Measurements from ENCODE around the gene WFDC12. TPM values are rescaled to one million over a fixed set of nuclear protein-coding genes. Genes with fewer than 3 reads are reported as not detected.

WFDC12 gene
- total RNA-seq, 4 donors from 2014 or later, result 0.68 TPM; not detected in 3

DNA sequence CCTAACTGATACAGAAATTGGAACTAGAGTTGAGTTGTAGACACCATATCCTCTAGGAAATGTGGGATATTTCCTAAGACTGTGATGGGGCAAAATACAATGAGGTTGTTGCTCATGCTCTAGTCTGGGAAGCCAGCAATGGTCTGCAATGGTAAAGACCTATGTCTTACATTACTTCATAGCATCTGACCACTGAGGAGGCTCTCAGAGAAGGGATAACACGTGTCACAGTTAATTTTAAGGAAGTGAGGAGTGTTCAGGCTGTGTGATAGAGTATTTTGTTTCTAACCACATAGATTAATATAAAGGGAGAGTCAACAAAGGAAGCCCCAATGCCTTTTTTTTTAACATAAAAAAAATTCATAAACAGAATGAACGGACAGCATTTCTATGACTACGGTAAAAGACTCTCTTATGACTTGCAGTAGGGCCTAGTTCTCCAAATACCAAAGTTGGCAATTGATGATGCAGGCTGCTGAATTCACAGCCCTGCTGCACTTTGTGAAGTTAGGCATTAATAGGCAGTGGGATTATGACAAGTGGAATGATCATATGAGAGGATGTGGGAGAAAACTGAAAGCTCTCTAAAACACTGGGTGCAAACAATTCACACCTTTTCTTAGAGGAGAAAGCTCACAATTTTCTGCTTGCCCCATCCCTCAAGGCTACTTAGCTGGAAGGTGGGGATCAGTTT is 37.0 kb downstream of the WFDC12 start:
- Histone ChIP-seq H3K4me3 (no peak overlapping the region), H3K27ac (no peak overlapping the region), H3K36me3 (peaks cover 0 to under 1% (median under 1%) of the 10 kb centered on the region in 4 donors), H3K9me3 (no peaks in the 10 kb centered on the region), H3K27me3 (no peaks in the 10 kb centered on the region), H3K4me1 (no peaks in the 10 kb centered on the region)
- intact Hi-C loops (cut with DNase I; ENCODE audit: low total_unique reads) (no loop called here), in situ Hi-C loops (cut with MboI; ENCODE audit: low pct_ligation_motif_present in 1 of 4, low pct_unique_long_range_greater_than_20kb in 1 of 4, low sequenced_read_pairs in 3 of 4) (no loop called here)
- TF ChIP-seq POLR2AphosphoS5 (IDR thresholded peaks at IDR 0.05) (no peak), EP300 (IDR thresholded peaks at IDR 0.05; ENCODE audit: low read depth) (no peak), POLR2A (IDR thresholded peaks at IDR 0.05) (no peak)
- TF ChIP-seq, protein P1, sequence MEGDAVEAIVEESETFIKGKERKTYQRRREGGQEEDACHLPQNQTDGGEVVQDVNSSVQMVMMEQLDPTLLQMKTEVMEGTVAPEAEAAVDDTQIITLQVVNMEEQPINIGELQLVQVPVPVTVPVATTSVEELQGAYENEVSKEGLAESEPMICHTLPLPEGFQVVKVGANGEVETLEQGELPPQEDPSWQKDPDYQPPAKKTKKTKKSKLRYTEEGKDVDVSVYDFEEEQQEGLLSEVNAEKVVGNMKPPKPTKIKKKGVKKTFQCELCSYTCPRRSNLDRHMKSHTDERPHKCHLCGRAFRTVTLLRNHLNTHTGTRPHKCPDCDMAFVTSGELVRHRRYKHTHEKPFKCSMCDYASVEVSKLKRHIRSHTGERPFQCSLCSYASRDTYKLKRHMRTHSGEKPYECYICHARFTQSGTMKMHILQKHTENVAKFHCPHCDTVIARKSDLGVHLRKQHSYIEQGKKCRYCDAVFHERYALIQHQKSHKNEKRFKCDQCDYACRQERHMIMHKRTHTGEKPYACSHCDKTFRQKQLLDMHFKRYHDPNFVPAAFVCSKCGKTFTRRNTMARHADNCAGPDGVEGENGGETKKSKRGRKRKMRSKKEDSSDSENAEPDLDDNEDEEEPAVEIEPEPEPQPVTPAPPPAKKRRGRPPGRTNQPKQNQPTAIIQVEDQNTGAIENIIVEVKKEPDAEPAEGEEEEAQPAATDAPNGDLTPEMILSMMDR (IDR thresholded peaks at IDR 0.05), result no peak
- DNase-seq, result no peak
- 91% methylated on average over 3 of the region's 3 CpGs for WGBS, 2 donors (ENCODE audit: low coverage in 1 of 2)

DNA sequence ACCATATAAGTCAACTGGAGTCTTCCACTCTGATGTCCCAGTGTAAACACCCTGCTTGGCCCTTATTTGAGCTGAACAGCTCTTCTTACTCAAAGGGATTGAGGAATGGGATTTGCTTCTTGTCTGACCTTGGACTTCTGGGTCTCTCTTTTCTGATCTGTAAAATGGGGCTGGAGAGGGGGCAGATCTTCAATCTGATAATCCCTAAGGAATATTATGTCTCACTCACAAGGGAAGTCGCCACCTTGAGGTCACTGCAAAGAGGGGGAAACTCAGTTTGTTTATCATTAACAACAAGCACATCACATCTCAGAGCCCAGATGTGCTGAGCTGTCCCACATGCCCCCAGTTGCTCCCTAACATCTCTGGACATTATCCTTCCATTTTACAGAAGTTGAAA is 38.4 kb downstream of the WFDC12 start:
- no peak for DNase-seq
- no peak overlapping the region for H3K4me3 ChIP-seq
- no peak for TF ChIP-seq POLR2A (IDR thresholded peaks at IDR 0.05)
- TF ChIP-seq POLR2AphosphoS5 (IDR thresholded peaks at IDR 0.05), result no peak
- TF ChIP-seq, protein P1 (IDR thresholded peaks at IDR 0.05), result no peak
- TF ChIP-seq EP300 (IDR thresholded peaks at IDR 0.05; ENCODE audit: low read depth), result no peak
- in situ Hi-C loops (cut with MboI; ENCODE audit: low pct_ligation_motif_present in 1 of 4, low pct_unique_long_range_greater_than_20kb in 1 of 4, low sequenced_read_pairs in 3 of 4), result no loop called here
- intact Hi-C loops (cut with DNase I; ENCODE audit: low total_unique reads), result no loop called here
- H3K36me3 ChIP-seq, result peaks cover 0 to 10% (median 4%) of the 10 kb centered on the region in 4 donors
- no peak overlapping the region for H3K27ac ChIP-seq
- 100% methylated on average over 1 of the region's 1 CpG for WGBS, 2 donors (ENCODE audit: low coverage in 1 of 2)
- H3K9me3 ChIP-seq, result no peaks in the 10 kb centered on the region
- H3K27me3 ChIP-seq, result no peaks in the 10 kb centered on the region
- no peaks in the 10 kb centered on the region for H3K4me1 ChIP-seq

DNA sequence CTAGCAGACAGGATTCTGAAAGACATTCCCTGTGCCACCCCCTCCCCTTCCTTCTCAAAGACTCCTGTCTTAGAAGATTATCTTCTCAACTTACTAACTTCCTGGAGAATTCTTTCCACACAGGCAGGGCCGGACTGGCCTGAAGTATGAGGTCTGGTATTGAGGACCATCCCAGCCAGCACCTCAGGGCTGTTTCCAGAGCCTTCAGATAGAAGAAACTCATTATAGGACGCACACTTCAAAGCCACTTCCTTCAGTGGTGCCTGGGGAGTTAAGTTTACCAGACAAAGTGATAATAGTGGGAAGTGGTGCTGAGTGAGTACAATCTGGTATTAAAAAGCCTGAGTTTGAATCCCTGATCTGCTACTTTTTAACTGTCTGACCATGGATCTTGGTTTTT is 39.0 kb downstream of the WFDC12 start:
- H3K4me3 ChIP-seq, result no peak overlapping the region
- TF ChIP-seq EP300 (IDR thresholded peaks at IDR 0.05; ENCODE audit: low read depth), result no peak
- TF ChIP-seq POLR2A (IDR thresholded peaks at IDR 0.05), result no peak
- TF ChIP-seq POLR2AphosphoS5 (IDR thresholded peaks at IDR 0.05), result no peak
- TF ChIP-seq, protein P1 (IDR thresholded peaks at IDR 0.05), result no peak
- DNase-seq, result no peak
- no peaks in the 10 kb centered on the region for H3K4me1 ChIP-seq
- no peak overlapping the region for H3K27ac ChIP-seq
- WGBS, 2 donors (ENCODE audit: low coverage in 1 of 2), result 88 to 91% methylated on average over 1 to 2 of the region's 2 CpGs
- intact Hi-C loops (cut with DNase I; ENCODE audit: low total_unique reads) (no loop called here), in situ Hi-C loops (cut with MboI; ENCODE audit: low pct_ligation_motif_present in 1 of 4, low pct_unique_long_range_greater_than_20kb in 1 of 4, low sequenced_read_pairs in 3 of 4) (no loop called here)
- H3K36me3 ChIP-seq, result peaks cover 0 to 11% (median 5%) of the 10 kb centered on the region in 4 donors
- H3K9me3 ChIP-seq, result no peaks in the 10 kb centered on the region
- no peaks in the 10 kb centered on the region for H3K27me3 ChIP-seq

DNA sequence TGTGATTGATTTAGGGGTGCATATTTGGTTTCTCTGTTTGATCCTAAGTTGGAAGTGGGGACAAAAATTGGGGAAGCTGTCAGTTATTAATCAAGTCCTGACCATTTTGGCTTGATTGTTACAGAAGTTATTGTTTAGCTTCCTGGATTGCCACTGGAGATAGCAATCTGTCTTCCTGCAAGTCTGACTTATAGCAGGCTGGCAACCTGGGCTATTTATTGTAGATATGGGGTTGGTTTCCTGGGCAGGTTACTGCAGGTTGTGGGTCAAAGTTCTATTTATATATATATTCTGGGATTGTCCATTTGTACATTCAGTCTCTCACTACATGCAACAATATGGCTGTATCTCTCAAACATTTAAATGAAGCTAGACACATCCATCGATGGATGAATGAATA is 41.1 kb downstream of the WFDC12 start:
- Histone ChIP-seq H3K27me3 (no peaks in the 10 kb centered on the region), H3K27ac (no peak overlapping the region), H3K9me3 (no peaks in the 10 kb centered on the region), H3K36me3 (peaks cover 0 to 25% (median 6%) of the 10 kb centered on the region in 4 donors), H3K4me1 (no peaks in the 10 kb centered on the region), H3K4me3 (no peak overlapping the region)
- in situ Hi-C loops (cut with MboI; ENCODE audit: low pct_ligation_motif_present in 1 of 4, low pct_unique_long_range_greater_than_20kb in 1 of 4, low sequenced_read_pairs in 3 of 4) (no loop called here), intact Hi-C loops (cut with DNase I; ENCODE audit: low total_unique reads) (no loop called here)
- TF ChIP-seq POLR2AphosphoS5 (IDR thresholded peaks at IDR 0.05) (no peak), POLR2A (IDR thresholded peaks at IDR 0.05) (no peak), EP300 (IDR thresholded peaks at IDR 0.05; ENCODE audit: low read depth) (no peak)
- TF ChIP-seq, protein P1 (IDR thresholded peaks at IDR 0.05), result no peak
- 91 to 100% methylated on average over 1 of the region's 1 CpG for WGBS, 2 donors (ENCODE audit: low coverage in 1 of 2)
- no peak for DNase-seq

Measured in transverse colon (tissue), 4 donors.